ENCODE data around the gene ASXL1. TPM values are rescaled to one million over a fixed set of nuclear protein-coding genes. Genes with fewer than 3 reads are reported as not detected.

ASXL1 gene
- polyA plus RNA-seq, 1 of the 3 experiments (the other 2 are of a cell fraction), result 36.6 TPM

GRCh38 chr20:32484958-32485769, 127.0 kb downstream of the ASXL1 start:
- H3K4me1 ChIP-seq (ENCODE audit: control insufficient read depth in 1 of 2, insufficient read depth in 2 of 2, low read depth in 1 of 2, low read length in 1 of 2), result peaks cover 0 to 33% of the 10 kb centered on the region in 2 experiments; a peak in 2 of 4 replicates
- peak overlapping the region; percentile 81 for H3K9ac ChIP-seq
- H4K20me1 ChIP-seq (ENCODE audit: insufficient read depth), result peaks cover 21% of the 10 kb centered on the region
- no peaks in the 10 kb centered on the region for H3K27me3 ChIP-seq (ENCODE audit: insufficient read depth)
- peaks cover 28% of the 10 kb centered on the region for H3K79me2 ChIP-seq (ENCODE audit: insufficient read depth)
- peak overlapping the region; percentile 97 for H3K4me2 ChIP-seq
- H3K9me3 ChIP-seq, result no peaks in the 10 kb centered on the region
- H2AFZ ChIP-seq (ENCODE audit: low read depth), result peak overlapping the region; percentile 75
- CTCF ChIA-PET, result interaction anchor here (0.6 to 4.1 kb wide), 23 partner anchors 9 to 873 kb away, joined by 3 to 41 read pairs (median 4); no protein-coding TSS in a partner anchor
- DNase-seq, result peak; percentile 61
- H3K4me3 ChIP-seq (ENCODE audit: low read depth in 2 of 2, low read length in 1 of 2), result peak overlapping the region; percentile 53 to 61
- POLR2A ChIA-PET, result interaction anchor here (0.7 to 2.0 kb wide), 7 partner anchors 12 to 126 kb away, joined by 3 to 11 read pairs (median 3); no protein-coding TSS in a partner anchor
- H3F3A ChIP-seq (replicated peaks; ENCODE audit: insufficient read depth), result peaks cover 5% of the 10 kb centered on the region
- peak overlapping the region; percentile 87 to 100 for H3K27ac ChIP-seq (ENCODE audit: low read depth in 2 of 2, low read length in 1 of 2)
- TF ChIP-seq ZBTB33 (IDR thresholded peaks at IDR 0.05; ENCODE audit: borderline replicate concordance, low read depth) (no peak), USF1 (IDR thresholded peaks at IDR 0.05; ENCODE audit: borderline replicate concordance, low read depth) (no peak), CHD2 (IDR thresholded peaks at IDR 0.05; ENCODE audit: low read length, partially characterized antibody) (peak; percentile 36), SMC3 (IDR thresholded peaks at IDR 0.05; ENCODE audit: low read depth, low read length) (peak; percentile 53), RFX5 (IDR thresholded peaks at IDR 0.05; ENCODE audit: low read length) (peak; percentile 22; the same call in 1 of the 2 replicates), PBX3 (IDR thresholded peaks at IDR 0.05) (peak; percentile 43), RCOR1 (IDR thresholded peaks at IDR 0.05; ENCODE audit: low read length) (no peak; the same call in 1 of the 2 replicates), YY1 (IDR thresholded peaks at IDR 0.05; ENCODE audit: low read depth) (no peak), GATA2 (CRISPR knock-in tag; IDR thresholded peaks at IDR 0.05) (peak; percentile 32; the same call in 1 of the 2 replicates), FOSL2 (IDR thresholded peaks at IDR 0.05; ENCODE audit: borderline replicate concordance, low read depth) (0 out of 2 replicates have a peak, but pooled peaks have one; percentile 8), POLR2AphosphoS5 (IDR thresholded peaks at IDR 0.05; ENCODE audit: low read depth, low read length) (no peak), NRF1 (IDR thresholded peaks at IDR 0.05; ENCODE audit: low read depth, low read length) (no peak), CTCF (IDR thresholded peaks at IDR 0.05) (peak; percentile 79), ELF1 (IDR thresholded peaks at IDR 0.05) (0 out of 2 replicates have a peak, but pooled peaks have one; percentile 14), TAF1 (IDR thresholded peaks at IDR 0.05; ENCODE audit: borderline replicate concordance, low read depth, low read length) (peak; percentile 10; the same call in 1 of the 2 replicates), SIN3A (IDR thresholded peaks at IDR 0.05; ENCODE audit: borderline replicate concordance, low read depth, low read length) (no peak), MXI1 (IDR thresholded peaks at IDR 0.05; ENCODE audit: low read depth, low read length) (peak; percentile 82; the same call in 1 of the 2 replicates), RAD21 (IDR thresholded peaks at IDR 0.05; ENCODE audit: low read length) (peak; percentile 72), MAX (IDR thresholded peaks at IDR 0.05; ENCODE audit: low read depth) (peak; percentile 40; the same call in 1 of the 2 replicates)
- peaks cover 0 to 5% of the 10 kb centered on the region in 2 experiments for H3K36me3 ChIP-seq (replicated peaks in 1 of 2; ENCODE audit: control insufficient read depth in 1 of 2, insufficient read depth in 2 of 2, low read length in 1 of 2)
- no peaks in the 10 kb centered on the region for H3K9me2 ChIP-seq
- 5% methylated on average over 20 of the region's 20 CpGs for WGBS (ENCODE audit: low lambda C conversion rate)
